Activated naive CD4-positive, alpha-beta T cell treated with anti-CD3 and anti-CD28 coated beads, Interleukin-2, amount 10 ng/mL, durations not matched to agents 7 days and 5 days (primary cell): ENCODE measurements around the gene DNAJB1.
A peak's percentile ranks its signal among the peaks of the same experiment; 100 is the strongest.
"Not testable (repeated sequence)": the region's sequence is repeated elsewhere in the genome, so short reads cannot be mapped to it uniquely, and the experiment has no call there.

Source experiments
- CTCF ChIA-PET: fragments of 350-600 bp; sonication (Branson Sonifier 250); formaldehyde crosslinking; loops from one replicate; lab custom pipeline; 2021; ENCODE audit warnings: antibody characterized with exemption; lab: Charles Lee
- DNase-seq: peaks from one replicate; pipeline ENCODE4 v3.0.0-alpha.2; 2020
- H3K27ac Mint-ChIP-seq: one replicate; pipeline ENCODE4 v1.8.0; 2021; ENCODE audit warnings: mild to moderate bottlenecking, moderate library complexity, mixed read lengths
- H3K27me3 Mint-ChIP-seq: one replicate; pipeline ENCODE4 v1.8.0; 2021; ENCODE audit warnings: mild to moderate bottlenecking, mixed read lengths
- H3K36me3 Mint-ChIP-seq: one replicate; pipeline ENCODE4 v1.8.0; 2021; ENCODE audit warnings: mixed read lengths
- H3K4me1 Mint-ChIP-seq: one replicate; pipeline ENCODE4 v1.8.0; 2021; ENCODE audit warnings: mixed read lengths
- H3K4me3 Mint-ChIP-seq: one replicate; pipeline ENCODE4 v1.8.0; 2021; ENCODE audit warnings: mild to moderate bottlenecking, moderate library complexity, mixed read lengths
- H3K9me3 Mint-ChIP-seq: one replicate; pipeline ENCODE4 v1.8.0; 2021; ENCODE audit warnings: mixed read lengths

The DNAJB1 gene

GRCh38 chr19:14507704-14508542 lies 10.3 kb downstream of the DNAJB1 start:
- peaks cover 17% of the 10 kb centered on the region for H3K27me3 Mint-ChIP-seq
- peaks cover 72% of the 10 kb centered on the region for H3K4me1 Mint-ChIP-seq
- peak overlapping the region; percentile 95 for H3K27ac Mint-ChIP-seq
- peaks cover 3% of the 10 kb centered on the region for H3K36me3 Mint-ChIP-seq
- CTCF ChIA-PET = interaction anchor here (0.9 to 4.5 kb wide), 6 partner anchors 10 to 48 kb away, joined by 4 to 30 read pairs (median 8); no protein-coding TSS in a partner anchor
- no peaks in the 10 kb centered on the region for H3K9me3 Mint-ChIP-seq
- no peak for DNase-seq
- no peak overlapping the region for H3K4me3 Mint-ChIP-seq

GRCh38 chr19:14505488-14506239 lies 12.5 kb downstream of the DNAJB1 start:
- Mint-ChIP-seq H3K4me3 (peak overlapping the region; percentile 26), H3K9me3 (no peaks in the 10 kb centered on the region), H3K36me3 (no peaks in the 10 kb centered on the region), H3K27ac (peak overlapping the region; percentile 95), H3K27me3 (peaks cover 22% of the 10 kb centered on the region), H3K4me1 (peaks cover 61% of the 10 kb centered on the region)
- CTCF ChIA-PET = interaction anchor here (1.3 to 4.5 kb wide), 9 partner anchors 10 to 124 kb away, joined by 3 to 39 read pairs (median 10); partner anchors contain the start of genes DNAJB1, GIPC1 and NDUFB7
- DNase-seq = peak; percentile 81

DNA sequence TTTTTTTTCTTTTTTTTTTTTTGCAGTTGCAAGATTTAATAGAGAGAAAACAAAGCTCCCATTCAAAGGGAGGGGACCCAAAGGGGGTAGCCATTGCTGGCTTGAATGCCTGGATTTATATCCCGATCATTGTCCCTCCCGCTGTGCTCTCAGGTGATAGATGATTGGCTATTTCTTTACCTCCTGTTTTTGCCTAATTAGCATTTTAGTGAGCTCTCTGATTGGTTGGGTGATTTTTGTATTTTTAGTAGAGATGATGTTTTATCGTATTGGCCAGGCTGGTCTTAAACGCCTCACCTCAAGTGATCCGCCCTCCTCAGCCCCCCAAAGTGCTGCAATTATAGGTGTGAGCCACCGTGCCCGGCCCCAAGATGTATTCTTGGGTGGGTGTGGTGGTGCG lies 13.6 kb downstream of the DNAJB1 start:
- peaks cover 53% of the 10 kb centered on the region for H3K4me1 Mint-ChIP-seq
- peaks cover 22% of the 10 kb centered on the region for H3K27me3 Mint-ChIP-seq
- not testable (repeated sequence) for H3K27ac Mint-ChIP-seq, H3K4me3 Mint-ChIP-seq, H3K36me3 Mint-ChIP-seq, H3K9me3 Mint-ChIP-seq, DNase-seq
- CTCF ChIA-PET = interaction anchor here (0.6 to 4.5 kb wide), 10 partner anchors 8 to 64 kb away, joined by 3 to 39 read pairs (median 6); partner anchors contain the start of gene DNAJB1

DNA sequence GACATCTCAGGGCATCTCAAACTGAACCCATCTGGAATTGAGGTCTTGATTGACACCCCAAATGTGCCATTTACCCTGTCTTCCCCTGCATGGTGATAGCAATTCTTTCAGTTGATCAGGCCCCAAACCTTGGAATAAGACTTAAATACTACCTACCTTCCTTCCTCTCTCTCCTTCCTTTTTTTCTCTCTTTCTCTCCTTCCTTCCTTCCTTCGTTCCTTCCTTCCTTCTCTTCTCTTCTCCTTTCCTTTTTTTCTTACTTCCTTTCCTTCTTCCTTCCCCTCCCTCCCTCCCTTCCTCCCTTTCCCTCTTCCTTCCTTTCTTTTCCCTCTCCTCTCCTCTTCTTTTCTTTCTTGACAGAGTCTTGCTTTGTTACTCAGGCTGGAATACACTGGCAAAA lies 14.9 kb downstream of the DNAJB1 start:
- Mint-ChIP-seq H3K36me3 (no peaks in the 10 kb centered on the region), H3K27me3 (peaks cover 26% of the 10 kb centered on the region), H3K4me3 (no peak overlapping the region), H3K27ac (no peak overlapping the region), H3K4me1 (peaks cover 43% of the 10 kb centered on the region), H3K9me3 (no peaks in the 10 kb centered on the region)
- DNase-seq = no peak
- CTCF ChIA-PET = interaction anchor here (1.3 to 4.5 kb wide), 6 partner anchors 11 to 53 kb away, joined by 4 to 39 read pairs (median 8); partner anchors contain the start of gene DNAJB1

- H3K9me3 Mint-ChIP-seq = no peaks in the 10 kb centered on the region
- peaks cover 36% of the 10 kb centered on the region for H3K4me1 Mint-ChIP-seq
- H3K4me3 Mint-ChIP-seq = no peak overlapping the region
- H3K36me3 Mint-ChIP-seq = no peaks in the 10 kb centered on the region
- CTCF ChIA-PET = interaction anchor here (0.5 to 1.5 kb wide), 2 partner anchors 80 to 366 kb away, joined by 3 to 4 read pairs; partner anchors contain the start of gene ASF1B
- no peak overlapping the region for H3K27ac Mint-ChIP-seq
- H3K27me3 Mint-ChIP-seq = peaks cover 33% of the 10 kb centered on the region
- no peak for DNase-seq
Measured at GRCh38 chr19:14502334-14503092, 15.7 kb downstream of the DNAJB1 start.

DNA sequence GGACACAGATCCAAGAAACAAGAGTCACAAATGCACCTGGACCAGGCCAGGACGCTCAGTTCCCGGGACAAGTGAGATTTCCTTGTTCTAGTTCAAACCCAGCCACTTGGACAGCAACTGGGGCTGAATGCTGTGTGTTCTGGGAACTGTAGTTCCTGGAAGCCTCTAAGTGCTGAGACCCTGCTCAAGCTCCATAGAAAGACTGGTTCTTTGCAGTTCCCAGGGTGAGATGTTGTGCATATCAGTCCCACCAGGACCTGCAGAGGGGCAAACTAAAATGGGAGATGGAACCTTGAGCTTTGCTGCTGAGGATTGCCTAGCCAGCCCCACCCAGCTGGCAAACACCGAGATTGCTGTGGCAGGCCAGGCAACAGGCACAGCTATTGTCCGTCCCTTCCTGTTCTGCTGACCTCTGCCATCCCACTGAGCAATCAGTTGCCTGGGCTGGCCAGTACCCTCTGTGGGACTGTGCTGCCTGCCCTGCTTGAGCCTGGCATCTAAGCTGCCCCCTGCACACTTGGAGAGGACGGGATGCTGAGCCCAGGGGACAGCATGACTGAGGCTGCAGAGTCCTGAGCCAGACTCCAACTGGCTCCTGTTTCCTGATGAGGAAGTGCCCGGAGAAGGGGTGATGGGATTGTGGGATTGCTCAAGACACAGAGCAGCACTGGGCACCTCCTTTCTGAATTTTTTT lies 20.8 kb downstream of the DNAJB1 start:
- Mint-ChIP-seq H3K27ac (no peak overlapping the region), H3K9me3 (no peaks in the 10 kb centered on the region), H3K27me3 (peaks cover 28% of the 10 kb centered on the region), H3K4me1 (peaks cover 33% of the 10 kb centered on the region), H3K4me3 (peak overlapping the region; percentile 85), H3K36me3 (peaks cover 5% of the 10 kb centered on the region)
- CTCF ChIA-PET = interaction anchor here (0.6 to 4.6 kb wide), 6 partner anchors 8 to 18 kb away, joined by 3 to 19 read pairs (median 4); no protein-coding TSS in a partner anchor
- no peak for DNase-seq

- Mint-ChIP-seq H3K36me3 (peaks cover 6% of the 10 kb centered on the region), H3K27me3 (peaks cover 26% of the 10 kb centered on the region), H3K4me1 (peaks cover 33% of the 10 kb centered on the region), H3K27ac (peak overlapping the region; percentile 75), H3K9me3 (no peaks in the 10 kb centered on the region), H3K4me3 (peak overlapping the region; percentile 85)
- no peak for DNase-seq
- CTCF ChIA-PET = interaction anchor here (1.1 to 4.6 kb wide), 4 partner anchors 9 to 17 kb away, joined by 4 to 19 read pairs (median 8); no protein-coding TSS in a partner anchor
Measured at GRCh38 chr19:14496834-14497227, 21.4 kb downstream of the DNAJB1 start.

DNA sequence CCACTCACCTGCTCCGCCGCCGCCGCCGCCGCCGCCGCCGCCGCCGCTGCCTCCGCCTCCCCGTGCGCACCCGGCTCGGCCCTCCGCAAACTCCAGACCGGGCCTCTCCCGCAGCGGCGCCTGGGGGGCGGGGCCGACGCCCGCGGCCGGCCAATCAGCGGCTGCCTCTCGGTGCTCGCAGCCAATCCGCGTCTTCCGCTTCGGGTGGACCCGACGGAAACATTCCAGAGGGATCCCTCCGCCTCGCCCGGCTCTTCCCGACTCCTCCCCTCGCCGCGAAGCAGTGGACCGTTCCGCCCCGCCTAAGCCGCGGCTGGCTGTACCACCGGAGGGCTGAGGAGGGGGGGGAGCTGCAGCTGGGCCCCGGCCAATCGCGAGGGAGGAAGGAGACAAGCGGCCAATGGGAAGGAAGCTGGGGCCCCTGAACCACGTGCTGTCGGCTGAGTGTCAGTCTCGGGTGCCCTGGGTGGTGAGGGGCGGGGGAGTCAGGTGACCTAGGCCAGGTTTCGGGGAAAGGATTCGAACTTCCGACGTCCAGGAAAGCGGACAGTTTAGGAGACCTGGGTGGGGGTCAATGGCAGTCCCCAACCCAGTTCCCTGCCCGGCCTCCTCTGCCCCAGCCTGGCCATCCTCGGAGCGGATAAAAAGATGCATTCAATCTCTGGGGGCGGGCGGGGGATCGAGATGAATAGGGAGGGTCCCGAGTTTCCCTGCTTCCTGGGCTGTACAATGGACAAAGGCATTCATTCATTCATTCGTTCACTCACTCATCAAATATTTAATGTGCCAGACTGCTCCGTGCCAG lies 22.0 kb downstream of the DNAJB1 start, which contains the start of gene GIPC1:
GIPC1 (minus strand) TSS at position 99 of the 805 bp plus-strand sequence. CDS start 13,151 bp downstream, outside the sequence.
- peaks cover 26% of the 10 kb centered on the region for H3K27me3 Mint-ChIP-seq

GRCh38 chr19:14495672-14496028 lies 22.5 kb downstream of the DNAJB1 start:
- Mint-ChIP-seq H3K27ac (peak overlapping the region; percentile 84), H3K36me3 (peaks cover 9% of the 10 kb centered on the region), H3K4me3 (peak overlapping the region; percentile 85), H3K27me3 (peaks cover 26% of the 10 kb centered on the region), H3K9me3 (no peaks in the 10 kb centered on the region), H3K4me1 (peaks cover 33% of the 10 kb centered on the region)
- CTCF ChIA-PET = interaction anchor here (0.6 to 4.6 kb wide), 8 partner anchors 8 to 61 kb away, joined by 3 to 19 read pairs (median 4); partner anchors contain the start of gene PTGER1
- DNase-seq = no peak

More for the DNA sequence above, 22.0 kb downstream of the DNAJB1 start, which contains the start of gene GIPC1:
- H3K36me3 Mint-ChIP-seq = peaks cover 9% of the 10 kb centered on the region
- H3K4me1 Mint-ChIP-seq = peaks cover 33% of the 10 kb centered on the region
- CTCF ChIA-PET = interaction anchor here (0.7 to 4.6 kb wide), 6 partner anchors 8 to 21 kb away, joined by 3 to 19 read pairs (median 4); partner anchors contain the start of gene PTGER1
- peak; percentile 88 for DNase-seq
- peak within 1 kb of the TSS; percentile 85 for H3K4me3 Mint-ChIP-seq
- no peaks in the 10 kb centered on the region for H3K9me3 Mint-ChIP-seq
- peak within 1 kb of the TSS; percentile 84 for H3K27ac Mint-ChIP-seq

DNA sequence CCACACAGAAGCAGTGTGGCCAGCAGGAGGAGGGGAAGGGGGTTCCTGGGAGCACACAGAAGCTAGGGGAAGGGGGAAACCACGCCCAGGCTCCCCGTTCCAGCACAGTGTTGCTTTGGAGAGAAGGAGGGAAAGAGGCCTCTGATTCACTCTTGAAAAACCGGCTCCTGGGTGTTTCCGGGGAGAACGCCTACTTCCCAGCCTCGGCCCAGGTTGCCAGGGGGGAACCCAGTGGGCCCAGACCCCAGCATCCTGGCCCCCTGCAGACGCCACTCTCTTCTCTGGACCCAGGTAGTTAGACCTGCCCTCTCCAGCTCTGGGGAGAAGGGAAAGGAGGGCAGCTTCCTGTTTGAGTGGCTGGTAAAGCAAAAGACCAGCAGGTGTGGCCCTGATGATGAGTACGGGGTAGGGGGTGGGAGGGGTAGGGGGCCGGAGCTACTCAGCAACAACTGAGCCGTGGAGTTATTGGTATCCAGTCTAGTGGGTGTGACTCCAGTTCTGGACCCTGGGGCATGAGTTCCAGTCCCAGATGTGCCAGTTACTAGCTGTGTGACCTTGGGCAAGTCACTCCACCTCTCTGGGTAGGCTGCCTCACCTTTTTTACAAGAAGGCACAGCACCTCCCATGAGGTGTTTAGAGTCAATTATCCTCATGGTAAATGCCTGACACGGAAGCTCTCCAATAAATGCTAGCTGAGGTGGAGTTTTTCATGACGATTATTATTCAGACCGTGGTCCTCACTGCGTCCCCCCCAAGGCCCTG lies 23.1 kb downstream of the DNAJB1 start:
- CTCF ChIA-PET = interaction anchor here (0.6 to 4.6 kb wide), 6 partner anchors 9 to 62 kb away, joined by 3 to 19 read pairs (median 5); partner anchors contain the start of gene PTGER1
- Mint-ChIP-seq H3K27ac (peak overlapping the region; percentile 84), H3K36me3 (peaks cover 9% of the 10 kb centered on the region), H3K9me3 (no peaks in the 10 kb centered on the region), H3K4me3 (peak overlapping the region; percentile 85), H3K27me3 (peaks cover 26% of the 10 kb centered on the region), H3K4me1 (peaks cover 33% of the 10 kb centered on the region)
- DNase-seq = no peak

DNA sequence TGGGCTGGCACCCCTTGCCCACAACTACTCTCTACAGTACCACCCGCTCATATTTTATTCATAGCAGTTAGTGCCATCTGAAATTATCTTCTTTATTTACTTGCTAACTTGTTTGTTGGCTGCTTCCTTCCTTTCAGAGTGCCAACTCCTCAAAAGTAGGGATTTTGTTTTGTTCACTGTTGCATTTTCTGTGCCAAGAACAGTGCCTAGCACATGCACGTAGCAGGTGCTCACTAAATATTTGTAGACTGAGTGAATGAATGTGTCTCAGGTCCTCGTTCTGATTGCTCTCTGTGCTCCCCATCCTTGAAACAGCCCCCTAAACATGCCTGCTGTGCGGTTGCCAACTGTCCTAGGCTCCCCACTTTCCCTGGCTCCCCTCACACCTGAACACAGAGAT lies 23.8 kb downstream of the DNAJB1 start:
- H3K27ac Mint-ChIP-seq = no peak overlapping the region

More for the DNA sequence above, 23.8 kb downstream of the DNAJB1 start:
- peaks cover 14% of the 10 kb centered on the region for H3K36me3 Mint-ChIP-seq
- peaks cover 26% of the 10 kb centered on the region for H3K27me3 Mint-ChIP-seq
- CTCF ChIA-PET = interaction anchor here (1.2 to 4.6 kb wide), 2 partner anchors 15 to 63 kb away, joined by 3 to 19 read pairs; no protein-coding TSS in a partner anchor
- no peak for DNase-seq
- peaks cover 33% of the 10 kb centered on the region for H3K4me1 Mint-ChIP-seq
- H3K9me3 Mint-ChIP-seq = no peaks in the 10 kb centered on the region
- peak overlapping the region; percentile 85 for H3K4me3 Mint-ChIP-seq
